ENCODE measurements around the gene ANKRD18B.
"Not testable (repeated sequence)": the region's sequence is repeated elsewhere in the genome, so short reads cannot be mapped to it uniquely, and the experiment has no call there.

ANKRD18B gene

DNA sequence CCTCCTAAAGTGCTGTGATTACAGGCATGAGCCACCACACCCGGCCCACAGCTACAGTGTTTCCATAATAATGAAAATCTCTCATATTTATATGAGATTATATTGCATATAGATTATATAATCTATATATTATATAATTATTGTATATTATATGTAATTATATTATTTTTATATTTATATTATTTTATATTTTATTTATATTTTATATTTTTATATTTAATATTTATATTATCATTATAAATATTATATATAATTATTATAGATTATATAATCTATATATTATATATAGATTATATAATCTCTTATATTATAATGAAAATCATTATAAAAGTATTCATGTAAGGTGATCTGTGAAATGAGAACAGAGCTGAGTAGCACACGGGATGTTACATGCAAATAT, 11.5 kb downstream of the ANKRD18B start:
- DNase-seq = no peak

DNA sequence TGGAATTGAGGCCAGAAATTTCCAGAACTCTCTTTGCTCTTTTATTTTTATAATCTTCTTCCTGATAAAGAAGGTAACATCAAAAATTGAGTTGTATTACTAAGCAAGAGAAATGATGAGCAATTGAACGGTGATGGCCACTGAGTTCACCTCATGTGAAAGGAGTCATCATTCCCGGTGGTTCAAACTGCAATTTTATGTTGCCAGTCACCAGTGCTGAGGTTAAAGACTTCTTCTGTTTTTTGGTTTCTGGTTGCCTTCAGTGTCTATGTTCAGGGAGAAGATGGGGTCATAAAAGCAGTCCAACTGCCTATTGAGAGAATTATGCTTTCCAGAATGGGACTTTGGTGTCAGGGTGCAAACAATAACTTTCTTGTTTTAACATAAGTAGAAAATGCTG, 19.4 kb downstream of the ANKRD18B start:
- not testable (repeated sequence) for DNase-seq

DNA sequence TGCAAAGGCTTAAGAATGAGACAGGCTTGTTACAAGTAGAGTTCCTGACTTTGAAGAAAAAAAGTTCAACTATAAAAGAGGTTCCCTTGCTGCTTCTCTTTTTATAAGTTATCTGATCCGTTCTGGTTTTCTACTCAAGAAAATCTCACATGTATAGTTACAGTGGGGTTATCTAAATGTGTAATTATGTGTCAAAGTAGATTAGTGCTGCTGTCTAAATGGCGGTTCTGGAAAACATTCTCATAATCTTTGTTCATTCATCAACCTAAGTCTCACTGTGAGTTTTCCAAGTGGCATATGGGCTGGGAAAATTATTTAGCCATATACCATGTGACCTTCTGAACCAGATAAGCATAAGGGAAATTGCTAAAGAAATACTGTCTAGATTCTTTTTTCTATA, 21.7 kb downstream of the ANKRD18B start:
- not testable (repeated sequence) for DNase-seq

DNA sequence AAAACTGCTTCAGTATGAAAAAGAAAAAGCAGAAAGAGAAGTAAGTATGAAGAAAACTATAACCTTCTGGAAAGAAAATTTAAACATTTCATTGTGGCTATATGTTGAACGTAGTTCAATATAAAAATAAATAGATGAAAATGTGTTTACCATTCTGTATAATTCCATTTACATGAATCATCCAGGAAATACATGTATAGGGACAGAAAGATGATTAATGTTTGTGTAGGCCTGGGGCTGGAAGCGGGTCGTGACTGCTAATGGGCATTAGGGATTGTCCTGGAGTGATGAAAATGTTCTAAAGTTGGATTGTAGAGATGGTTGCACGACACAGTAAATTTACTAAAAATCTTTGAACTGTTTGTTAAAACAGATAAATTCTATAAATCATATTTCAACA, 24.8 kb downstream of the ANKRD18B start:
- not testable (repeated sequence) for DNase-seq

DNA sequence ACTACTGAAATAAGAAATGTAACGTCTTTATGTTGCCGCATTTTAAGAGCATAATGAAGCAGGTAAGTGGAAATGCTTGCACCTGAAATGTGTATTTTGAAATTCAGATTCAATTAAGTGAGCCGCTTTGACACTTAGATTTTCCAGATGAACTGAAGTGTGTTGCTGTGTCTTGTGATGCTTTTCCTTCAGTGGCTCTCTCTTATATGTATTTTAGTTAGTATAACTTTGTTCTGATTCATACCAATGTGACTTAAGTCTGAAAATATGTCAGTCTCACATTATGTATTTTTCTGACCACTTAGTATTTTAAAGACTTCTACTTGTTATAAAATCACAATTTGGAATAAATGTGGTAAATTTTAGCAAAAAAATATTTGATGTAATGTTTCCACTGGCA, 25.4 kb downstream of the ANKRD18B start:
- DNase-seq = not testable (repeated sequence)

DNA sequence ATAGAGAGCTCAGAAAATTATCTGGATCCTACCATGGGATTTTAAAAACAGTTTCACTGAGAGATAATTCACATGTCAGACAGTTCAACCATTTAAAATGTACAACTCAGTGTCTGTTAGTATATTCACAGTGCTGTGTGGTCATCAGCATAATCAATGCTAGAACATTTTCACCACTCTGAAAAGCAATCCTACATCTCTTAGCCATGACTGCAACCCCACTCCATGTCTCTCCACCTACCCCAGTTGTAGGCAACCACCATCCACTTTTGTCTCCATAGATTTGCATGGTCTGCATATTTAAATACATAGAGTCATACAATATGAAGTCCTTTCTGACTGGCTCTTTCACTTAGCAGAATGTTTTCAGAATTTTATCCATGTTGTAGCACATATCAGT, 27.1 kb downstream of the ANKRD18B start:
- DNase-seq = not testable (repeated sequence)

DNA sequence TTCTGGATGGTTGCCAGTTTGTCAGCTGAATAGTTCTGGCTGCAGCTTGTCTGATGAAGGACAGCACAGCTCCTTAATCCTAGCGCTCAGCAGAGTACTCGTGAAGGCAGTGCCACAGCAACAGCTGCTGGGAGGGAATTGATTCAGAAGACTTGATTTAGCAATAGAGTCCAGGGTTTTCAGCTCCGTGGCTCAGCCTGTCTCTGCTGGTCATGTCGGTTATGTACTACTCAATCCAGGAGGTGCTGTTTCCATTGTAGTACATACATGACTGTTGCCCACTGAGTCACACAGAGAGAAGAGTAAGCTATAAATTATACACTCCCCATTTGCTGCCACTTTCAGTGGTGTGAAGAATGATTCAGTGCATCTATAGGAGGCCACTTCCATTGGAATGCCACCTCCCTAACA, 28.3 kb downstream of the ANKRD18B start:
- DNase-seq = not testable (repeated sequence)

DNA sequence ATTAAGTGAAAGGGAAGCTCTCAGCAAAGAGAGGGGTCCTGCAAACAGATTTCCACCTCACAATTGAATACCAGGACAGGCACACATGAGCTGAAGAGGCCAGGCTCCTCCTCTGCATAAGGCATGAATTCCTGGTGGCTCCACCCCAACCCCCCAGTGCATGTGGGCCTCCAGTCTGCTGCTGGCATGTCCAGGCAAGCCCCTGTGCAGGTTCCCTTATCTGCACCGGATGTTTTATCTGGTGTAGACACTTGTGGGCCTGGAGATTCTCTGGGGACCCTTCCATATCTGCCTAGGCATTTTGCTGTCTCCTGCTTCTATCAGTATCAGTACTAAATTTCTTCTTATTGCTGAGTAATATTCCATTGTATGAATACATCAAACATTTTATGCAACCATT, 36.2 kb downstream of the ANKRD18B start:
- not testable (repeated sequence) for DNase-seq

DNA sequence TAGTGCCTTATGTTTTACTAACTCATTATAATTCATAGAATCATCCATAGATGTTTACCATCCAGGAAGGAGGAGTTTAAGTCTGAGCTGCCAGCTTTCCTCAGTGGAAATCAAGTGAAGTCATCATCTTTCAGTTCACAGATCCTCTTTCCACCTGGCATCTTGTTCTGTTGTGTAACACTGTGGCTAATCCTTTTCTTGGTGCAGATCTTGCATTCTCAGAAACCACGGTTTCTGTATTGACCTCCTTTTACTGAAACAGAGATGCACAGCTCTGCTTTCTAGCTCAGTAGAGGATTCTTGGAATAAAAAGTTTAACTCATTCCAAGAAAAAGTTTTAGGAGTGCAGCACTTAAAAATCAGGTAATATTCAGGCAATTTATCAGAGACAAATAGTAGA, 38.1 kb downstream of the ANKRD18B start:
- not testable (repeated sequence) for DNase-seq

DNA sequence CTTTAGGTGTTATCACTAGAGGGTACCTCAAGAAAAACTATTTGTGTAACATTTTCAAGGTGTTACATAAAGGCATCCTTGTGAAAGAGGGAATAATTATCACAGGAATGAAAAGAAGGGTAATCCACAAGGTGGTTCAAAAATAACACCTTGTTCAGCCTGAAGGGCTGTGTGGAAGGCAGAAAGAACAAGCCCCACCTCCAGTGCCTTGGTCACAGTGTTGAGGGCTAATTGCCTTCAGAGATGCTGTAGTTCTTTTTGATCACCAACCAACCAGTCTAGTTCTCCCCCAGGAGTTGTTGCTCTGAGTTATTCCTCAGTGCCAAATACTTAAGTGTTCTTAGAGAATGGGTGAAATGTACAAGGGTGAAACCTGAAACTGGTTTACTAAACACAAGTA, 43.7 kb downstream of the ANKRD18B start:
- DNase-seq = not testable (repeated sequence)

DNA sequence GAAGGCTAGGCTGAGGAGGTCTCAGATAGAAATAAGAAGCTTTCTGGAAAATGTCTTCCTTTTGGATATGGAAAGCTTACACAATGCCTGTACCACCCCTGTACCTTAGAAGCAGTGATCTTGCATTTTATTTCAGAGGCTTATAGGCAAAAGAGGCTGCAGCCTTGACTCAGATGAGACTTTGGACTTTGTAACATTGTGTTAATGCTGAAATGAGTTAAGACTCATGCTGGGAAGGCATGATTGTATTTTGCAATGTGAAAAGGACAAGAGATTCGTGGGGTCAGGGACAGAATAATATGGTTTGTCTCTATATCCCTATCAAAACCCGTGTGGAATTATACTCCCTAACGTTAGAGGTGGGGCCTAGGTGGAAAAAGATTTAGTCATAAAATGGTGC, 53.7 kb downstream of the ANKRD18B start:
- DNase-seq = not testable (repeated sequence)

DNA sequence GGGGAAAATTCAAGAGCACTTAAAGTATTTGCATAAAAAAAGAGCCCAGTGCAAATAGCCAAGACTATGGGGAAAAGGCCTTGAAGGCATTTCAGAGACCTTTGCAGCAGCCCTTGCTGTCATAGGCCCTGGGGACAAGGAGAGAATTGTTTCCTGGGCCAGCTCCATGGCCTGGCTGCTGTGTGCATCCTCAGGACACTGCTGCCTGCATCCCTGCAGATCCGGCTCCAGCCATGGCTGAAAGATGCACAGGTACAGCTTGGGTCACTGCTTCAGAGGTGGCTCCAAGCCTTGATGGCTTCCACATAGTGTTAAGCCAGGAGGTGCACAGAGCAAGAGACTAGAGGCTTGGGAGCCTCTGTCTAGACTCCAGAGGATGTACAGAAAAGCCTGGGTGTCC, 55.9 kb downstream of the ANKRD18B start:
- DNase-seq = not testable (repeated sequence)

DNA sequence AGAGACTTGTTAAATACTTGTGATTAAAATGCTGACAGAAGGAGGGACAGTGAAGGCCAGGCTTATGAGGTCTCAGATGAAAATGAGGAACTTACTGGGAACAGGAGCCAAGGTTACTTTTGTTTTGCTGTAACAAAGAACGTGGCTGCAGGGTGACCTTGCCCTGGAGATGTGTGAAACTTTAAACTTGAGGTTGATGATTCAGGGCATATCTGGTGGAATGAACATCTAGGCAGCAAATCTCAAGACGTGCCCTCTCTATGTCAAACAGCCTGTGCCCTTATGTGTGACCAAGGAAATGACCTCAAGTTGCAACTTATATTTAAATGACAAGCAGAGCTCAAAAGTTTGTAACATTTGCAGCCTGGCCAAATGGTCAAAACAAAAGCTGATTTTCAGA, 58.6 kb downstream of the ANKRD18B start:
- DNase-seq = not testable (repeated sequence)

DNA sequence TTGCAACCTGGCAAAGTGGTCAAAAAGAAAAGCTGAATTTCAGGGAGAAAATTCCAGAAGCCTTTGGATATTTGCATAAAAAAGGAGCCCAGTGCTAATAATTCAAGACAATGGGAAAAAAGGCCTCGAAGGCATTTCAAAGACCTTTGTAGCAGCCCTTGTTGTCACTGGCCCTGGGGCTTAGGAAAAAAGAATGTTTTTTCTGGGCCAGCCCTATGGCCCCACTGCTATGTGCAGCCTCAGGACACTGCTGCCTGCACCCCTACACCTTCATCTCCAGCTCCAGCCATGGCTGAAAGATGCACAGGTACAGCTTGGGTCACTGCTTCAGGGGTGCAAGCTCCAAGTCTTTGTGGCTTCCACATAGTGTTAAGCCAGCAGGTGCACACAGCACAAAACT, 62.1 kb downstream of the ANKRD18B start:
- DNase-seq = not testable (repeated sequence)

DNA sequence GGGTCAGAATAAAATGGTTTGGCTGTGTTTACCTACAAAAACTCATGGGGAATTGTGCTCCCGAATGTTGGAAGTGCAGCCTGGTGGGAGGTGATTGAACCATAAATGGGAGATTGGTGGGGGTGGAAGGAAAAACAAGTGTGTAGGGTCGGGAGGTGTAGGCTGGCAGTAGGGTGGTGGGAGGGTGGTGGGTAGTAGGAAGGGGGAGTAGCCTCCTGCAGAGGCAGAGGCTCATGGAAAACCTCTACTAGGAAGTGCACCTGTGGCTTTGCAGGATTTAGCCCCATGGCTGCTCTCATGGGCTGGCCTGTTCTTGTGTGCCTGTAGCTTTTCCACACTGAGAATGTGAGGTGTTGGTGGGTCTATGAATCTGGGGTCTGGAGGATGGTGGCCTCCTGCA, 63.7 kb downstream of the ANKRD18B start:
- not testable (repeated sequence) for DNase-seq

DNA sequence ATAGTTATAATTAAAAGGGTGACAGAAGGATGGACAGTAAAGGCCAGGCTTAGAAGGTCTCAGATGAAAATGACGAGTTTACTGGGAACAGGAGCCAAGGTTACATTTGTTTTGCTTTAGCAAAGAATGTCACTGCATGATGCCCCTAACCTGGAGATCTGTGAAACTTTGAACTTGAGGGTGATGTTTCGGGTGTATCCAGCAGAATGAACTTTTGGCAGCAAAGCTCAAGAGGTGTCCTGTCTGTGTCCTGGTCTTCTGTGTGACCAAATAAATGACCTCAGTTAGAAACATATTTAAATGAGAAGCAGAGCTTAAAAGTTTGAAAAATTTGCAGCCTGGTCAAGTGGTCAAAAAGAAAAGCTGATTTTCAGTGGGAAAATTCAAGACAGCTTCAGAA, 64.8 kb downstream of the ANKRD18B start:
- not testable (repeated sequence) for DNase-seq

DNA sequence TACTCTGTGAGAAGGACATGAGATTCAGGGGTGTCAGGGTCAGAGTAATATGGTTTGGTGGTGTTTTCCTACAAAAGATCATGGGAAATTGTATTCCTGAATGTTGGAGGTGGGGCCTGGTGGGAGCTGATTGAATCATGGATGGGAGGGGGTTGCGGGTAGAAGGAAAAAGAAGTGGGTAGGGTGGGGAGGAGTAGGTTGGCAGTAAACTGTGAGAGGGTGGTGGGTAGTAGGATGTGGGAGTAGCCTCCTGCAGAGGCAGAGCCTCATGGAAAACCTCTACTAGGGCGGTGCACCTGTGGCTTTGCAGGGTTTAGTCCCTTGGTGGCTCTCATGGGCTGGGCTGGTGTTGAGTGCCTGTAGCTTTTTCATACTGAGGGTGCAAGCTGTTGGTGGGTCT, 66.8 kb downstream of the ANKRD18B start:
- not testable (repeated sequence) for DNase-seq

DNA sequence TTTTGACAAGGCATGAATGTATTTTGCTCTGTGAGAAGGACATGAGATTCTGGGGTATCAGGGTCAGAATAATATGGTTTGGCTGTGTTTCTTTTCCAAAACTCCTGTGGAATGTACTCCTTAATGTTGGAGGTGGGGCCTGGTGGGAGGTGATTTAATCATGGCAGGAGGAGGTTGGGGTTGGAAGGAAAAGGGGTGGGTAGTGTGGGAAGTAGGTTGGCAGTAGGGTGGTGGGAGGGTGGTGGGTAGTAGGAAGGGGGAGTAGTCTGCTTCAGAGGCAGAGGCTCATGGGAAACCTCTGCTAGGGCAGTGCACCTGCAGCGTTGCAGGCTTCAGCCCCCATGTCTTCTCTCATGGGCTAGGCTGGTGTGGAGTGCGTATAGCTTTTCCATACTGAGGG, 72.9 kb downstream of the ANKRD18B start:
- not testable (repeated sequence) for DNase-seq

DNA sequence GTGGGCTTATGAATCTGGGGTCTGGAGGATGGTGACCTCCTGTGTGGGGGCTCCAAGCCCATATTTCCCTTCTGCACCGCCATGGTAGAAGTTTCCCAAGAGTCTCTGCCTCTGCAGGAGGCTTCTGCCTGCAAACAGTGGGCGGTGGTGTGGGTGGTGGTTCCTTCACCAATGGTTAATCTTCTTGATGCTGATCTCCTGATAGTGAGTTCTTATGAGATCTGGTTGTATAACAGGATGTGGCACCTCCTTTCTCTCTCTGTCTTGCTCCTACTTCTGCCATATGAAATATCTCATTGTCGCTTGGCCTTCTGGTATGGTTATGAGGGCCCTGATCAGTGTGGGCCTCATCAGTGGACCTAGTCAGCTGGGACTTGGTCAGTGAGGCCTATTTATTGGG, 73.3 kb downstream of the ANKRD18B start:
- not testable (repeated sequence) for DNase-seq

DNA sequence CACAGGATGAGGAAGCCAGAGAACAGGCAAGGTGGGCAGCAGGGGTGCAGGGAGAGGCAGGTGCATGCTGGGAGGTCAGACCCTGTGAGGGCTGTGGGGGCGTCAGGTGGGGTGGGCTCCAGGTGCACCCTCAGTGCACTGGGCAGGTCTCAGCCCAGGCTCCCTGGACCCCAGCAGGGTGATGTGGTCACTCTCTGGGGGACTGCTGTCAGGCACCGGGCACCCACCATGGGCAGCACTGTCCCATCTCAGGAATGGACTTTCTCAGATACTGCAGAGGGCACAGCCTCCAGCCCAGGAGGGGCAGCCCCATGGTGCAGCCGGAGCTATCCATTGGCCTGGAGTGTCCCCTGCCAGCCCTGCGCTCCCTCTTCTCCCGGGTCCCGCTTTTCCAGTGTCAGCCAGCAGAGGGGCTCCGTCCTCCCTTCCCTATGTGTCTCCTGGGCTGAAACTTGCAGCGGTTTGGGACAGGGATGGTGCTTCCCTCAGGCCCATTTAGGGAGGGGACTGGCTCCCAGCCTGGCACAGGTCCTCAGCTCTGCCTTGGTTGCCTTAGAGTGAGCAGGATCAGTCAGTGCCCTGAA, 74.8 kb downstream of the ANKRD18B start:
- DNase-seq = not testable (repeated sequence)

DNA sequence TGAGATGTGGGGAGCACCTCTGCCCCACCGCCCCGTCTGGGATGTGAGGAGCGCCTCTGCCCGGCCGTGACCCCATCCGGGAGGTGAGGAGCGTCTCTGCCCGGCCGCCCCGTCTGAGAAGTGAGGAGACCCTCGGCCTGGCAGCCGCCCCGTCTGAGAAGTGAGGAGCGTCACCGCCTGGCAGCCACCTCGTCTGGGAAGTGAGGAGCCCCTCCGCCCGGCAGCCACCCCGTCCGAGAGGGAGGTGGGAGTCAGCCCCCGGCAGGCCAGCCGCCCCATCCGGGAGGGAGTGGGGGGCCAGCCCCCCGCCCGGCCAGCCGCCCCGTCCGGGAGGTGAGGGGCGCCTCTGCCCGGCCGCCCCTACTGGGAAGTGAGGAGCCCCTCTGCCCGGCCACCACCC, 76.9 kb downstream of the ANKRD18B start:
- DNase-seq = not testable (repeated sequence)

DNA sequence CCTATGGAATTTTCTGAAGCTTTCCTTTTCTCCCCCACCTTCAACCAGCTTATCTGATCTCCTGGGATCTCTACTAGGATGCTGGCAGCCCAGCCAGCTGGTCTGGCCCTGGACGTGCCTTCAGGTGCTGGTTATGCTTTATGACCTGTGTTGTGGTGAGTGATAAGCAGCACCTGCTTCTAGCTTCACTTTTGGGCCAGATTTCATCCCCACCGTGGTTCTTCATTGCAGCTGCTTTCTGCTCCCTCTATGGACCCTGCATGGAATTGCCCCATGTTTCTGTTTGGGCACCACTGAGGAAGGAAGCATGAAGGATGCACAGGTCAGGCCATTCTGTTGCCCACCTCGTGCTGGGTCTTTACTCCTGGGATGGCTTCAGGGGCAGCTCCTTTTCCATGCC, 80.2 kb downstream of the ANKRD18B start:
- DNase-seq = not testable (repeated sequence)

DNA sequence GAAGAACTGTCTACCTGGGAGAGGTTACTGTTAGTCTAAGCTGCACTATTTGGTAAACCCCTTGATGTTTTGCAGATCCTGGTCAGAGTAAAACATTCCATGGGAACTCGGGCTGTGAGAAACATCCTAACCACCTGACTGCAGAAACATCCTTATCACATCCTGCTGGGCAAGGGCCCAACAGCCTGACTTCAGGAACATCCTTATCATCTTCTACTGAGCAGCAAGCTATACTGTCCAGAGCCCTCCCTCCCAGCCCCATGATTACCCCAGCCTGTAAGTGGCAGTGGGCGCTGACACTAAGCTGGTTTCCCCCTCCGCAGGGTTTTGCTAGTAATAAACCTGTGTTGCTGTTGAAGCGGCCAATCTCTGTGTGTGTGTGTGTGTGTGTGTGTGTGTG, 80.9 kb downstream of the ANKRD18B start:
- not testable (repeated sequence) for DNase-seq

DNA sequence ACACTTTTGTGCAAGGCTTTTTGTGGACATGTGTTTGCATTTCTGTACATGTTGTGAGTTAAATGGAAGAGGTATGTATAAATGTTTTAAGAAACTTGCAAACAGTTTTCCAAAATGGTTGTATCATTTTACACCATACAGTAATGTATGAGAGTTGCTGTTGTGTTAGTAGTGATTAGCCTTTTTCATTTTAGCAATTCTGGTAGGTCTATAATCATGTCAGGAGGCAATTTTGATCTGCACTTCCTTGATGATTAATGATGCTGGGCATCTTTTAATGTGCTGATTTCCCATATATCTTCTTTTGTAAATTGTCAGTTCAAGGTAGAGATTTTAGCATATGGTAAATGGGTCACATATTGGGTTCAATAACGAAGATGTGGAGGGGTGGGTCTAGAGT, 87.3 kb downstream of the ANKRD18B start:
- no peak for DNase-seq

DNA sequence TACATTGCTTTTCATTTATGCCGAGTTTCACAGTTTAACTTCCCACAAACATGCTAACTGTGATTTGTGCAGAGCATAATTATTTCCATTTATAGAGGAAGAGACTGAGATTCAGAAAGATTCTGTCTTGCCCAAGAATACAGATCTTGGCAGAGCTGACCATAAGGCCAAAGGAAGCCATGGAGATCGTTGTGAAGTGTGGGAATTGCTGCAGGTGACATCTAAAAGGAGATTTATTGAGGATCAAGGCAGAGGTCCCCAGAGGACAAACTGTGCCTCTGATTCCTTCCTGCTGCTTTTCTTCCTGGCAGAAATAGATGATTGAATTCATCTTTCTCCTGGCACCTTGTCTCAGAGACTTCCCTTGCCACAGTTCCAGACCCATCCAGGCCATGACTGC, 88.4 kb downstream of the ANKRD18B start:
- not testable (repeated sequence) for DNase-seq
